HepG2 (cell line): ENCODE measurements around the gene TBL3.

Experiments
- CEBPB ChIP-seq: IDR thresholded peaks from 2 replicates; pipeline ENCODE4 v1.6.1; 2011; ENCODE audit warnings: low read depth, low read length, improper control_type of control experiment, borderline replicate concordance
- HNRNPH1 ChIP-seq: fragments of 200-400 bp; formaldehyde crosslinking; optimal IDR thresholded peaks from 2 replicates; pipeline ENCODE3; 2017; ENCODE audit warnings: mild to moderate bottlenecking, low read depth, low read length
- POLR2A ChIP-seq, 2 experiments: IDR thresholded peaks; 2 replicates each; pipeline ENCODE4 v1.6.1; 2011; ENCODE audit warnings: low read depth in 2 of 2, low read length in 2 of 2, mild to moderate bottlenecking in 1 of 2, moderate library complexity in 1 of 2; ENCODE audit not compliant: insufficient read depth in 1 of 2
- RFX5 ChIP-seq: IDR thresholded peaks from 2 replicates; pipeline ENCODE4 v1.6.1; 2011; ENCODE audit warnings: low read depth, low read length, improper control_type of control experiment
- ZBTB8A ChIP-seq: sonication (generic); formaldehyde crosslinking; IDR thresholded peaks from 2 replicates; pipeline ENCODE4 v1.4.0; 2020; ENCODE audit warnings: mild to moderate bottlenecking, low read depth, missing genetic modification reagents, borderline replicate concordance
- ZNF670 ChIP-seq: sonication (generic); formaldehyde crosslinking; IDR thresholded peaks from 2 replicates; pipeline ENCODE4 v1.8.0; 2022; ENCODE audit warnings: mild to moderate bottlenecking, missing genetic modification reagents, borderline replicate concordance
- TF ChIP-seq, protein P1 (sequence below): sonication (generic); formaldehyde crosslinking; IDR thresholded peaks from 2 replicates; pipeline ENCODE4 v1.5.1; 2020; ENCODE audit warnings: missing genetic modification reagents, mild to moderate bottlenecking, borderline replicate concordance
- TF ChIP-seq, protein P2 (sequence below): sonication (generic); formaldehyde crosslinking; IDR thresholded peaks from 2 replicates; pipeline ENCODE4 v1.5.0; 2020; ENCODE audit warnings: mild to moderate bottlenecking, missing genetic modification reagents, moderate library complexity

DNA sequence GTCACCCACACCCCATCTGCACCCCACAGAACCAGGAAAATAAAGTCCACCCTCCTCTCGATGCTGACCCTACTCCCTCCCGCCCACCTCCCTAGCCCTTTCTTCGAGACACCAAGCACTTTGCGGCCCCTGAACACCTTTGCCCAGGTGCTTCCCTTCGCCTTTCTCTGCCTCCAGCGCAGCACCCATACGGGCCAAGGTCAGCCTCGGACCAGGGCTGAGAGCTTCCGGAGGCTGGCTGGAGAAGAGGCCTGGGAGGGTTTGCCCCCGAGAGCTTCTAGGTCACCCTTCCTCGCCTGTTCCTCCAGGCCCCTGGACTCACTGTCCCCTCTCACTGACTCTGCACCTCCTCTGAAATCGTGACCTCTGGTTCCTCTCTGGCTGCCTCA, 52.2 kb downstream of the TBL3 start:
- TF ChIP-seq CEBPB (no peak), HNRNPH1 (no peak), POLR2A (IDR thresholded peaks at IDR 0.05; ENCODE audit: insufficient read depth in 1 of 2, low read depth in 2 of 2, low read length in 2 of 2) (no peak), RFX5 (no peak), ZNF670 (CRISPR knock-in tag) (no peak), ZBTB8A (CRISPR knock-in tag) (no peak)
- TF ChIP-seq, protein P1, sequence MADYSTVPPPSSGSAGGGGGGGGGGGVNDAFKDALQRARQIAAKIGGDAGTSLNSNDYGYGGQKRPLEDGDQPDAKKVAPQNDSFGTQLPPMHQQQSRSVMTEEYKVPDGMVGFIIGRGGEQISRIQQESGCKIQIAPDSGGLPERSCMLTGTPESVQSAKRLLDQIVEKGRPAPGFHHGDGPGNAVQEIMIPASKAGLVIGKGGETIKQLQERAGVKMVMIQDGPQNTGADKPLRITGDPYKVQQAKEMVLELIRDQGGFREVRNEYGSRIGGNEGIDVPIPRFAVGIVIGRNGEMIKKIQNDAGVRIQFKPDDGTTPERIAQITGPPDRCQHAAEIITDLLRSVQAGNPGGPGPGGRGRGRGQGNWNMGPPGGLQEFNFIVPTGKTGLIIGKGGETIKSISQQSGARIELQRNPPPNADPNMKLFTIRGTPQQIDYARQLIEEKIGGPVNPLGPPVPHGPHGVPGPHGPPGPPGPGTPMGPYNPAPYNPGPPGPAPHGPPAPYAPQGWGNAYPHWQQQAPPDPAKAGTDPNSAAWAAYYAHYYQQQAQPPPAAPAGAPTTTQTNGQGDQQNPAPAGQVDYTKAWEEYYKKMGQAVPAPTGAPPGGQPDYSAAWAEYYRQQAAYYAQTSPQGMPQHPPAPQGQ (CRISPR knock-in tag) = no peak
- TF ChIP-seq, protein P2, sequence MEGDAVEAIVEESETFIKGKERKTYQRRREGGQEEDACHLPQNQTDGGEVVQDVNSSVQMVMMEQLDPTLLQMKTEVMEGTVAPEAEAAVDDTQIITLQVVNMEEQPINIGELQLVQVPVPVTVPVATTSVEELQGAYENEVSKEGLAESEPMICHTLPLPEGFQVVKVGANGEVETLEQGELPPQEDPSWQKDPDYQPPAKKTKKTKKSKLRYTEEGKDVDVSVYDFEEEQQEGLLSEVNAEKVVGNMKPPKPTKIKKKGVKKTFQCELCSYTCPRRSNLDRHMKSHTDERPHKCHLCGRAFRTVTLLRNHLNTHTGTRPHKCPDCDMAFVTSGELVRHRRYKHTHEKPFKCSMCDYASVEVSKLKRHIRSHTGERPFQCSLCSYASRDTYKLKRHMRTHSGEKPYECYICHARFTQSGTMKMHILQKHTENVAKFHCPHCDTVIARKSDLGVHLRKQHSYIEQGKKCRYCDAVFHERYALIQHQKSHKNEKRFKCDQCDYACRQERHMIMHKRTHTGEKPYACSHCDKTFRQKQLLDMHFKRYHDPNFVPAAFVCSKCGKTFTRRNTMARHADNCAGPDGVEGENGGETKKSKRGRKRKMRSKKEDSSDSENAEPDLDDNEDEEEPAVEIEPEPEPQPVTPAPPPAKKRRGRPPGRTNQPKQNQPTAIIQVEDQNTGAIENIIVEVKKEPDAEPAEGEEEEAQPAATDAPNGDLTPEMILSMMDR = no peak
